A673 (cell line): ENCODE data around the gene MBD3. TPM values are rescaled to one million over a fixed set of nuclear protein-coding genes. Genes with fewer than 3 reads are reported as not detected.

Experiments used
- BruUV-seq: library from RNA; stranded (reverse); fragments of 400-500 nt; replicated peaks from 2 replicates; lab custom pipeline; 2021; lab: Mats Ljungman, UMichigan
- CTCF ChIA-PET: fragments of 300-600 bp; sonication (Branson Sonifier 250); formaldehyde crosslinking; loops from one replicate; lab custom pipeline; 2022; ENCODE audit warnings: antibody characterized with exemption; lab: Charles Lee
- POLR2A ChIA-PET: fragments of 300-600 bp; sonication (Branson Sonifier 250); formaldehyde crosslinking; loops from one replicate; lab custom pipeline; 2022; ENCODE audit warnings: antibody characterized with exemption; ENCODE audit not compliant: low non-redundant PET; lab: Charles Lee
- DNase-seq: peaks from one replicate; pipeline ENCODE4 v3.0.0-alpha.2; 2015; ENCODE audit warnings: low spot score
- H3K27ac ChIP-seq: fragments of 200-600 bp; sonication (generic); 2 replicates; pipeline ENCODE4 v1.5.1; 2016; ENCODE audit warnings: mixed run types, low read depth, mild to moderate bottlenecking, mixed read lengths, antibody characterized with exemption, low read length; ENCODE audit not compliant: poor library complexity, severe bottlenecking
- H3K27me3 ChIP-seq: fragments of 200-600 bp; sonication (generic); replicated peaks from 2 replicates; pipeline ENCODE4 v1.6.1; 2017; ENCODE audit warnings: mixed run types, low read depth, mild to moderate bottlenecking, mixed read lengths, antibody characterized with exemption, low read length; ENCODE audit not compliant: insufficient read depth, poor library complexity
- H3K36me3 ChIP-seq: fragments of 200-600 bp; sonication (generic); 2 replicates; pipeline ENCODE4 v1.6.1; 2016; ENCODE audit warnings: mixed run types, mild to moderate bottlenecking, mixed read lengths, antibody characterized with exemption, low read length; ENCODE audit not compliant: insufficient read depth, poor library complexity, severe bottlenecking
- H3K4me1 ChIP-seq: fragments of 200-600 bp; sonication (generic); 2 replicates; pipeline ENCODE4 v1.6.1; 2017; ENCODE audit warnings: mixed run types, mild to moderate bottlenecking, mixed read lengths, antibody characterized with exemption, low read length; ENCODE audit not compliant: insufficient read depth, poor library complexity, severe bottlenecking
- H3K4me3 ChIP-seq: fragments of 200-600 bp; sonication (generic); 2 replicates; pipeline ENCODE4 v1.5.1; 2016; ENCODE audit warnings: low read depth, mixed run types, mild to moderate bottlenecking, mixed read lengths, low read length; ENCODE audit not compliant: poor library complexity, severe bottlenecking
- H3K9me3 ChIP-seq: fragments of 200-600 bp; sonication (generic); 2 replicates; pipeline ENCODE4 v1.6.1; 2016; ENCODE audit warnings: mixed run types, low read depth, mild to moderate bottlenecking, mixed read lengths, antibody characterized with exemption, low read length; ENCODE audit not compliant: poor library complexity, severe bottlenecking
- EZH2 ChIP-seq: fragments of 200-600 bp; sonication (generic); IDR thresholded peaks from 2 replicates; pipeline ENCODE4 v1.6.1; 2017; ENCODE audit warnings: borderline replicate concordance, low read depth, mild to moderate bottlenecking, mixed read lengths, antibody characterized with exemption, low read length; ENCODE audit not compliant: poor library complexity, severe bottlenecking
- intact Hi-C: fragments of 100-400 bp; cut with micrococcal nuclease; formaldehyde crosslinking; loops from one replicate; pipeline ENCODE4 v1.10.0; 2022; ENCODE audit not compliant: unreplicated experiment
- total RNA-seq: library from RNA; stranded (reverse); gene quantifications from 2 replicates; pipeline ENCODE4 v1.2.3, GENCODE V29; 2021
- TF ChIP-seq, protein P1 (sequence below): fragments of 300-800, 200-600 bp; sonication (generic); conservative IDR thresholded peaks from 2 replicates; pipeline ENCODE4 v1.5.1; 2017; ENCODE audit warnings: low read depth, mild to moderate bottlenecking, antibody characterized with exemption, low read length, moderate library complexity, mixed read lengths

MBD3 gene
- total RNA-seq, 1 experiment from 2014 or later = 138 TPM

DNA sequence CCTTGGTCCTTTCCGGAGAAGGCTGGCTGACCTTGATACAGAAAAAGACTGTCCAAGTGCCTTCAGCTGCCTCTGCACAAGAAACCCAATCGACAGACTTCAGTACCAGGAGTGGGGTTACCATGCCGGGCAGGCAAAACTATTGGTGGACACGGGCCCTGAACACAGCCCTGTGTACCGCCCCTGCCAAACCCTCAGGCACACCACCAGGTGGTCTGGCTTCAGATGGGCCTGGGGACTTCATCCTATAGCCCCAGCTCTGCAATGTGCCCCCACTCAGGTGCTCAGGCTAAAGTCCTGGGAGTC lies 42.2 kb upstream of the MBD3 start:
- H3K27me3 ChIP-seq = no peaks in the 10 kb centered on the region
- H3K27ac ChIP-seq = no peak overlapping the region
- H3K36me3 ChIP-seq = peaks cover 94% of the 10 kb centered on the region
- no peak for DNase-seq
- BruUV-seq = no TSS peak
- CTCF ChIA-PET = no interaction called here
- TF ChIP-seq, protein P1, sequence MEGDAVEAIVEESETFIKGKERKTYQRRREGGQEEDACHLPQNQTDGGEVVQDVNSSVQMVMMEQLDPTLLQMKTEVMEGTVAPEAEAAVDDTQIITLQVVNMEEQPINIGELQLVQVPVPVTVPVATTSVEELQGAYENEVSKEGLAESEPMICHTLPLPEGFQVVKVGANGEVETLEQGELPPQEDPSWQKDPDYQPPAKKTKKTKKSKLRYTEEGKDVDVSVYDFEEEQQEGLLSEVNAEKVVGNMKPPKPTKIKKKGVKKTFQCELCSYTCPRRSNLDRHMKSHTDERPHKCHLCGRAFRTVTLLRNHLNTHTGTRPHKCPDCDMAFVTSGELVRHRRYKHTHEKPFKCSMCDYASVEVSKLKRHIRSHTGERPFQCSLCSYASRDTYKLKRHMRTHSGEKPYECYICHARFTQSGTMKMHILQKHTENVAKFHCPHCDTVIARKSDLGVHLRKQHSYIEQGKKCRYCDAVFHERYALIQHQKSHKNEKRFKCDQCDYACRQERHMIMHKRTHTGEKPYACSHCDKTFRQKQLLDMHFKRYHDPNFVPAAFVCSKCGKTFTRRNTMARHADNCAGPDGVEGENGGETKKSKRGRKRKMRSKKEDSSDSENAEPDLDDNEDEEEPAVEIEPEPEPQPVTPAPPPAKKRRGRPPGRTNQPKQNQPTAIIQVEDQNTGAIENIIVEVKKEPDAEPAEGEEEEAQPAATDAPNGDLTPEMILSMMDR = no peak
- no peak for TF ChIP-seq EZH2
- POLR2A ChIA-PET = no interaction called here
- H3K9me3 ChIP-seq = no peaks in the 10 kb centered on the region
- no peak overlapping the region for H3K4me3 ChIP-seq
- intact Hi-C loops = no loop called here
- peaks cover 5% of the 10 kb centered on the region for H3K4me1 ChIP-seq

DNA sequence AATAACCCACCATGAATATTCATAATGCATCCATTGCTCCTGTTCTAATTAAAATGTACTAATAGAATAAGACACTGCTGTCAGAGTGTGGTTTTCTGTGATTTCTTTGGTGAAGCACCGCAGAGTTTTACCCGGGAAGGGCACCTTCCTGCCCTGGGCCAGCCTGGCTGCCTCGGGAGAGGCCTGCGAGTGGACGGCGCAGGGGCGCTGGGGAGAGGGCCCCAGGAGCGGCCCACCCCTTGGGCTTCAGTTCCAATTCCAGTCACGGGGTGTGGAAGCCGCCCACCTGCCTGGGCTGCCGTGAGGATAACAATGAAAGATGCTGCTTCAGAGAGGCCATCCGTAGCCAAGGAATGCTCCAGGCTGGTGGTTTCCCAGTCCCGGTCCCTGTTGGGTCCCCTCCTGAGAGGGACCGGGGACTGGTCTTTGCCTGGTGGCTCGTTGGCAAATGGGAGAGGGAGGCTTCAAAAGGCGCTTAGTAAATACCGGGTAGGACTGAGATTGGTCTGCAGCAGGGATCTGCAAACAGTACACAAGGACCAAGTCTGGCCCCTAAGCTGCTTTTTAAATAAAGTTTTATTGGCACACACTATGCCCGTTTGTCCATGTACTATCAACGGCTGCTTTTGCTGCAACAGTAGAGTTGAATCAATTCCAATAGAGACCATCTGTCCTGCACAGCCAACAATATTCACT lies 41.7 kb upstream of the MBD3 start:
- ChIA-PET CTCF (no interaction called here), POLR2A (no interaction called here)
- intact Hi-C loops = no loop called here
- H3K36me3 ChIP-seq = peaks cover 89% of the 10 kb centered on the region
- H3K9me3 ChIP-seq = no peaks in the 10 kb centered on the region
- H3K27ac ChIP-seq = no peak overlapping the region
- no peaks in the 10 kb centered on the region for H3K27me3 ChIP-seq
- no peak for DNase-seq
- no peak overlapping the region for H3K4me3 ChIP-seq
- no peak for TF ChIP-seq EZH2
- TF ChIP-seq, protein P1 = no peak
- no TSS peak for BruUV-seq
- H3K4me1 ChIP-seq = peaks cover 5% of the 10 kb centered on the region

GRCh38 chr19:1633269-1633826 lies 40.7 kb upstream of the MBD3 start:
- Histone ChIP-seq H3K36me3 (peaks cover 79% of the 10 kb centered on the region), H3K4me3 (no peak overlapping the region), H3K4me1 (peaks cover 5% of the 10 kb centered on the region), H3K9me3 (no peaks in the 10 kb centered on the region), H3K27ac (no peak overlapping the region), H3K27me3 (no peaks in the 10 kb centered on the region)
- CTCF ChIA-PET = no interaction called here
- POLR2A ChIA-PET = no interaction called here
- no peak for DNase-seq
- intact Hi-C loops = no loop called here
- TF ChIP-seq, protein P1 = no peak
- no peak for TF ChIP-seq EZH2
- BruUV-seq = no TSS peak
